Measurements from ENCODE around the gene C1orf87.

DNA sequence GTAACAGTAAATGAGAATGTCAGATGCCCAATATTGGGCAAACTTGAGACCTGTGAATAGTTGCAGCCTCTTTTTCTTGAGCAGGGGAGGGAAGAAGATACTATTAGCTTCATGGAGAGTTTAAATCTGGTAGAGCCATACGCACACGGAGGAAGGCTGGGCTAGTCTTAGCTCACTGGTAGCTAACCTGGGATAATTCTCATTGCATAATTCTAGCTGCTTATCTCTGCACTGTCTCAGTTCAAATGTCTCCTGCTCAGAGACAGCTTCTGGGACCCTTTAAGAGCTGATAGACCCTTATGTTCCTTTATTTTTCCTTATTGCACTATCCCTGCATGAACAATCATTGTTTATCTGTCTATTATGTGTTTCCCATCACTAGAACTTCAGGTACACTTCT, 8.4 kb downstream of the C1orf87 start:
- TF ChIP-seq CTCF (IDR thresholded peaks at IDR 0.05; ENCODE audit: extremely low read depth in 1 of 2, insufficient read depth in 1 of 2, low read depth in 1 of 2, low read length in 2 of 2) = no peak
- TF ChIP-seq POLR2A (IDR thresholded peaks at IDR 0.05; ENCODE audit: low read depth, low read length) = no peak
- no peak for TF ChIP-seq POLR2AphosphoS5 (IDR thresholded peaks at IDR 0.05; ENCODE audit: insufficient read depth, low read depth, low read length)
- TF ChIP-seq JUN (IDR thresholded peaks at IDR 0.05; ENCODE audit: borderline replicate concordance, insufficient read depth, insufficient read length, low read depth) = no peak

All from endothelial cell of umbilical vein (primary cell).